ENCODE data around the gene LEFTY1.
"Not testable (repeated sequence)": the region's sequence is repeated elsewhere in the genome, so short reads cannot be mapped to it uniquely, and the experiment has no call there.

The LEFTY1 gene

DNA sequence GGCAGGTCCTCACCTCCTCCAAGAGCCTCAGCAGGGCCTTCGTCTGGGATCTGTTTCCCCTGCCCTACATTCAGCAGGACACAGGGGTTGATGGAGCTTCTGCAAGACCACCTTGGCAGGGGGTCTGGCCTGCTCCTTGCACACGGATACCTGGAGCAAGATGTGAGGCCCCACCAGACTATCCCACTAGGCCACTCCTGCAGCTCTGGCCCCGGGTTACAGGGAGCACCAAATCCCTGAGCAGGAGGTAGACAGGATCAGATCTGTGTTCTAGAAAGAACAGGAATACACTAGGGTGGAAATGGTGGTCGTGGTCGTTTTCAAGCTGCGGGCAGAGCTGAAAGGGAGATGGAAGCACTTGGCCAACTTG lies 45.5 kb downstream of the LEFTY1 start:
- Histone ChIP-seq H3K4me3 (ENCODE audit: low read depth in 1 of 2, low read length in 2 of 2) (no peak overlapping the region), H3K9ac (ENCODE audit: low read depth in 1 of 2, low read length in 2 of 2) (no peak overlapping the region), H3K4me1 (ENCODE audit: control insufficient read depth in 1 of 2, insufficient read depth in 2 of 2, low read length in 2 of 2) (peaks cover 14 to 19% of the 10 kb centered on the region in 2 donors), H3K9me3 (ENCODE audit: control insufficient read depth in 1 of 2, low read length in 2 of 2) (no peaks in the 10 kb centered on the region), H3K27me3 (ENCODE audit: control insufficient read depth in 1 of 2, insufficient read depth in 2 of 2, low read length in 2 of 2) (no peaks in the 10 kb centered on the region), H3K36me3 (ENCODE audit: control insufficient read depth in 1 of 2, insufficient read depth in 2 of 2, low read length in 2 of 2) (peaks cover 11 to 72% of the 10 kb centered on the region in 2 donors), H3K27ac (ENCODE audit: low read depth, low read length) (no peak overlapping the region)

DNA sequence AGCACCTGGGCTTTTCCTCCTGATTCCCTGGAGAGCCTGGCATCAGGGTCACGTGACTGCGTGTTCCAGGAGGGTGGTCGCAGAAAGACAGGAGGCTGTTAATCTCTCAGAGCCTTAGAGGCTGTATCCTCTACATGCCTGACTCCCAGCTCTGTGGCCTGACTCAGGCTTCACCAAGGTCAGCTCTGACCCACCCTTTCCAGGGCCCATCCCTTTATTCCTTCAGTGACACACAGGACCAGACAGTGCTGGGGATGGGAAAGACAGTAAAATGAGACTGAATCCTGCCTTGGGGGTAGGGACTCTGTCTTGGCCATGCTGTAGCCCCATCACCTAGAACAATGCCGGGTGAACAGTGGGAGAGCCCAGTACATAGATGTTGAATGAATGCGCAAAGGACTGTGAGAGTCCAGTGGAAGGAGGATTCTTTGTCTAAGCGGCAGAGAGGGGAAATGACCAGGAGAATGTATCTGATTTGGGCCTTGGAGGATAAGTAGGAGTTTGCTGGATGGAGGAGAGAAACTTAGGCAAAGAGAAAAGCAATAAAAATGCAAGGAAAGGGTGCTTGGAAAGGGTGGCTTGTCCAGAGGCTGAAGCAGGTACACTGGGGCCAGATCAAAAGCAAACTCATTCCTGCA lies 46.0 kb downstream of the LEFTY1 start:
- no peaks in the 10 kb centered on the region for H3K27me3 ChIP-seq (ENCODE audit: control insufficient read depth in 1 of 2, insufficient read depth in 2 of 2, low read length in 2 of 2)
- no peaks in the 10 kb centered on the region for H3K9me3 ChIP-seq (ENCODE audit: control insufficient read depth in 1 of 2, low read length in 2 of 2)
- peaks cover 9 to 14% of the 10 kb centered on the region in 2 donors for H3K4me1 ChIP-seq (ENCODE audit: control insufficient read depth in 1 of 2, insufficient read depth in 2 of 2, low read length in 2 of 2)
- H3K27ac ChIP-seq (ENCODE audit: low read depth, low read length): no peak overlapping the region
- no peak overlapping the region for H3K9ac ChIP-seq (ENCODE audit: low read depth in 1 of 2, low read length in 2 of 2)
- H3K36me3 ChIP-seq (ENCODE audit: control insufficient read depth in 1 of 2, insufficient read depth in 2 of 2, low read length in 2 of 2): peaks cover 11 to 70% of the 10 kb centered on the region in 2 donors
- no peak overlapping the region for H3K4me3 ChIP-seq (ENCODE audit: low read depth in 1 of 2, low read length in 2 of 2)

- peaks cover 9 to 62% of the 10 kb centered on the region in 2 donors for H3K36me3 ChIP-seq (ENCODE audit: control insufficient read depth in 1 of 2, insufficient read depth in 2 of 2, low read length in 2 of 2)
- peaks cover under 1 to 6% of the 10 kb centered on the region in 2 donors for H3K4me1 ChIP-seq (ENCODE audit: control insufficient read depth in 1 of 2, insufficient read depth in 2 of 2, low read length in 2 of 2)
- H3K9ac ChIP-seq (ENCODE audit: low read depth in 1 of 2, low read length in 2 of 2): no peak overlapping the region
- no peak overlapping the region for H3K4me3 ChIP-seq (ENCODE audit: low read depth in 1 of 2, low read length in 2 of 2)
- no peaks in the 10 kb centered on the region for H3K9me3 ChIP-seq (ENCODE audit: control insufficient read depth in 1 of 2, low read length in 2 of 2)
- H3K27ac ChIP-seq (ENCODE audit: low read depth, low read length): no peak overlapping the region
- no peaks in the 10 kb centered on the region for H3K27me3 ChIP-seq (ENCODE audit: control insufficient read depth in 1 of 2, insufficient read depth in 2 of 2, low read length in 2 of 2)
Measured at GRCh38 chr1:225842074-225842473, 46.9 kb downstream of the LEFTY1 start.

GRCh38 chr1:225840713-225841112 lies 48.2 kb downstream of the LEFTY1 start:
- Histone ChIP-seq H3K9ac (ENCODE audit: low read depth in 1 of 2, low read length in 2 of 2) (no peak overlapping the region), H3K27ac (ENCODE audit: low read depth, low read length) (no peak overlapping the region), H3K36me3 (ENCODE audit: control insufficient read depth in 1 of 2, insufficient read depth in 2 of 2, low read length in 2 of 2) (peaks cover 0 to 55% of the 10 kb centered on the region in 2 donors), H3K4me1 (ENCODE audit: control insufficient read depth in 1 of 2, insufficient read depth in 2 of 2, low read length in 2 of 2) (peaks cover 0 to 2% of the 10 kb centered on the region in 2 donors), H3K4me3 (ENCODE audit: low read depth in 1 of 2, low read length in 2 of 2) (no peak overlapping the region), H3K9me3 (ENCODE audit: control insufficient read depth in 1 of 2, low read length in 2 of 2) (no peaks in the 10 kb centered on the region), H3K27me3 (ENCODE audit: control insufficient read depth in 1 of 2, insufficient read depth in 2 of 2, low read length in 2 of 2) (no peaks in the 10 kb centered on the region)

- no peaks in the 10 kb centered on the region for H3K9me3 ChIP-seq (ENCODE audit: control insufficient read depth in 1 of 2, low read length in 2 of 2)
- no peaks in the 10 kb centered on the region for H3K27me3 ChIP-seq (ENCODE audit: control insufficient read depth in 1 of 2, insufficient read depth in 2 of 2, low read length in 2 of 2)
- H3K9ac ChIP-seq (ENCODE audit: low read depth in 1 of 2, low read length in 2 of 2): no peak overlapping the region
- H3K27ac ChIP-seq (ENCODE audit: low read depth, low read length): no peak overlapping the region
- no peak overlapping the region for H3K4me3 ChIP-seq (ENCODE audit: low read depth in 1 of 2, low read length in 2 of 2)
- H3K36me3 ChIP-seq (ENCODE audit: control insufficient read depth in 1 of 2, insufficient read depth in 2 of 2, low read length in 2 of 2): peaks cover 0 to 50% of the 10 kb centered on the region in 2 donors
- H3K4me1 ChIP-seq (ENCODE audit: control insufficient read depth in 1 of 2, insufficient read depth in 2 of 2, low read length in 2 of 2): no peaks in the 10 kb centered on the region
Measured at GRCh38 chr1:225840223-225840610, 48.7 kb downstream of the LEFTY1 start.

DNA sequence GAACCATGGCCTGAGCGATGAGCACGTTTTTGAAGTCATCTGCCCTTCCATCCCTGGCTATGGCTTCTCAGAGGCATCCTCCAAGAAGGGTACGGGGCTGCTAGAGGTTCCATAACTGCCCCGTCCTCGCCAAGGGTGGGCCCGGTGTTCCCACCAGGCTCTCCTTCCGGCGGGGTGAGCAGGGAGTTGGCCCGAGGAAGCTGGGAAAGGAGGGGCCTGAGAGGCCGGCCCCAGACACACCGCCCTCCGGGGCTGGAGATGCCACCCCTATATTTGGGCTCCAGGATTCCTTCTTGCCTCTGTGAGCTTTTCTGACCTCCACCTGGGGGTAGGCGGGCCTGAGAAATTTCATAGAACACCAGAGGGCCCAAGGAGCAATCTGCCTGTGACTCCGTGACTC lies 50.2 kb downstream of the LEFTY1 start:
- H3K4me1 ChIP-seq (ENCODE audit: control insufficient read depth in 1 of 2, insufficient read depth in 2 of 2, low read length in 2 of 2): peaks cover 0 to 3% of the 10 kb centered on the region in 2 donors
- peaks cover 0 to 40% of the 10 kb centered on the region in 2 donors for H3K36me3 ChIP-seq (ENCODE audit: control insufficient read depth in 1 of 2, insufficient read depth in 2 of 2, low read length in 2 of 2)
- H3K9ac ChIP-seq (ENCODE audit: low read depth in 1 of 2, low read length in 2 of 2): no peak overlapping the region
- H3K9me3 ChIP-seq (ENCODE audit: control insufficient read depth in 1 of 2, low read length in 2 of 2): no peaks in the 10 kb centered on the region
- H3K4me3 ChIP-seq (ENCODE audit: low read depth in 1 of 2, low read length in 2 of 2): no peak overlapping the region
- H3K27me3 ChIP-seq (ENCODE audit: control insufficient read depth in 1 of 2, insufficient read depth in 2 of 2, low read length in 2 of 2): no peaks in the 10 kb centered on the region
- H3K27ac ChIP-seq (ENCODE audit: low read depth, low read length): no peak overlapping the region

- H3K4me1 ChIP-seq (ENCODE audit: control insufficient read depth in 1 of 2, insufficient read depth in 2 of 2, low read length in 2 of 2); H3K4me3 ChIP-seq (ENCODE audit: low read depth in 1 of 2, low read length in 2 of 2); H3K27ac ChIP-seq (ENCODE audit: low read depth, low read length); H3K9me3 ChIP-seq (ENCODE audit: control insufficient read depth in 1 of 2, low read length in 2 of 2); H3K27me3 ChIP-seq (ENCODE audit: control insufficient read depth in 1 of 2, insufficient read depth in 2 of 2, low read length in 2 of 2); H3K9ac ChIP-seq (ENCODE audit: low read depth in 1 of 2, low read length in 2 of 2): not testable (repeated sequence)
- peaks cover 6 to 42% of the 10 kb centered on the region in 2 donors for H3K36me3 ChIP-seq (ENCODE audit: control insufficient read depth in 1 of 2, insufficient read depth in 2 of 2, low read length in 2 of 2)
Measured at GRCh38 chr1:225836296-225836695, 52.6 kb downstream of the LEFTY1 start.
